ES-I3 (cell line): ENCODE data around the gene TRMT112.

ENCODE experiments used
- H3K36me3 ChIP-seq: 2 replicates; pipeline ENCODE4 v1.6.1; 2013; ENCODE audit warnings: mild to moderate bottlenecking, low read length, control low read depth, moderate library complexity; ENCODE audit not compliant: insufficient read depth
- H3K4me1 ChIP-seq: 2 replicates; pipeline ENCODE4 v1.6.1; 2013; ENCODE audit warnings: mild to moderate bottlenecking, control low read depth, low read length; ENCODE audit not compliant: insufficient read depth
- H3K9ac ChIP-seq: 2 replicates; pipeline ENCODE4 v1.6.1; 2013; ENCODE audit warnings: low read depth, mild to moderate bottlenecking, low read length, moderate library complexity
- H3K9me3 ChIP-seq: 2 replicates; pipeline ENCODE4 v1.6.1; 2013; ENCODE audit warnings: mild to moderate bottlenecking, low read length, moderate library complexity; ENCODE audit not compliant: control insufficient read depth, insufficient read depth

Gene TRMT112

GRCh38 chr11:64356498-64357411 is 39.4 kb upstream of the TRMT112 start:
- Histone ChIP-seq H3K4me1 (peaks cover 26% of the 10 kb centered on the region; the same call in 1 of the 2 replicates), H3K36me3 (no peaks in the 10 kb centered on the region), H3K9ac (no peak overlapping the region), H3K9me3 (no peaks in the 10 kb centered on the region)

GRCh38 chr11:64355078-64355940 is 38.0 kb upstream of the TRMT112 start:
- no peaks in the 10 kb centered on the region for H3K36me3 ChIP-seq
- H3K9ac ChIP-seq: peak overlapping the region; percentile 28; the same call in 1 of the 2 replicates
- H3K4me1 ChIP-seq: peaks cover 26% of the 10 kb centered on the region; the same call in 1 of the 2 replicates
- no peaks in the 10 kb centered on the region for H3K9me3 ChIP-seq

- Histone ChIP-seq H3K9me3 (no peaks in the 10 kb centered on the region), H3K4me1 (peaks cover 26% of the 10 kb centered on the region; the same call in 1 of the 2 replicates), H3K36me3 (no peaks in the 10 kb centered on the region), H3K9ac (no peak overlapping the region)
Observed at GRCh38 chr11:64353715-64354506, 36.6 kb upstream of the TRMT112 start.

GRCh38 chr11:64352995-64353714 is 35.8 kb upstream of the TRMT112 start:
- Histone ChIP-seq H3K36me3 (no peaks in the 10 kb centered on the region), H3K4me1 (peaks cover 27% of the 10 kb centered on the region; the same call in 1 of the 2 replicates), H3K9me3 (no peaks in the 10 kb centered on the region), H3K9ac (no peak overlapping the region)

GRCh38 chr11:64352099-64352994 is 35.0 kb upstream of the TRMT112 start:
- Histone ChIP-seq H3K9me3 (no peaks in the 10 kb centered on the region), H3K36me3 (no peaks in the 10 kb centered on the region), H3K4me1 (peaks cover 21% of the 10 kb centered on the region; the same call in 1 of the 2 replicates), H3K9ac (no peak overlapping the region)

- Histone ChIP-seq H3K36me3 (no peaks in the 10 kb centered on the region), H3K4me1 (peaks cover 15% of the 10 kb centered on the region; the same call in 1 of the 2 replicates), H3K9me3 (no peaks in the 10 kb centered on the region), H3K9ac (no peak overlapping the region)
Observed at GRCh38 chr11:64351136-64351631, 33.8 kb upstream of the TRMT112 start.

- no peak overlapping the region for H3K9ac ChIP-seq
- no peaks in the 10 kb centered on the region for H3K9me3 ChIP-seq
- H3K36me3 ChIP-seq: no peaks in the 10 kb centered on the region
- peaks cover 8% of the 10 kb centered on the region; the same call in 1 of the 2 replicates for H3K4me1 ChIP-seq
Observed at GRCh38 chr11:64349404-64349803, 32.0 kb upstream of the TRMT112 start.

GRCh38 chr11:64349025-64349387 is 31.6 kb upstream of the TRMT112 start:
- Histone ChIP-seq H3K9ac (no peak overlapping the region), H3K4me1 (peaks cover 8% of the 10 kb centered on the region; the same call in 1 of the 2 replicates), H3K36me3 (no peaks in the 10 kb centered on the region), H3K9me3 (no peaks in the 10 kb centered on the region)

GRCh38 chr11:64348383-64349024 is 31.1 kb upstream of the TRMT112 start:
- H3K9ac ChIP-seq: no peak overlapping the region
- H3K9me3 ChIP-seq: no peaks in the 10 kb centered on the region
- peaks cover 9% of the 10 kb centered on the region; the same call in 1 of the 2 replicates for H3K4me1 ChIP-seq
- no peaks in the 10 kb centered on the region for H3K36me3 ChIP-seq

- peaks cover 15% of the 10 kb centered on the region; the same call in 1 of the 2 replicates for H3K4me1 ChIP-seq
- no peaks in the 10 kb centered on the region for H3K36me3 ChIP-seq
- H3K9me3 ChIP-seq: no peaks in the 10 kb centered on the region
- no peak overlapping the region for H3K9ac ChIP-seq
Observed at GRCh38 chr11:64347193-64347867, 30.0 kb upstream of the TRMT112 start.

GRCh38 chr11:64344787-64345186 is 27.4 kb upstream of the TRMT112 start:
- Histone ChIP-seq H3K9me3 (no peaks in the 10 kb centered on the region), H3K9ac (no peak overlapping the region), H3K36me3 (no peaks in the 10 kb centered on the region), H3K4me1 (peaks cover 15% of the 10 kb centered on the region; the same call in 1 of the 2 replicates)
